ENCODE data around the gene CBX1. TPM values are rescaled to one million over a fixed set of nuclear protein-coding genes. Genes with fewer than 3 reads are reported as not detected.

CBX1 gene
- 20.7 to 49.4 TPM (median 42.3 TPM) in 3 replicates for polyA plus RNA-seq
- polyA plus RNA-seq (2011; ENCODE audit: low read depth), result 23.4 TPM
- polyA plus RNA-seq (2011; cell fraction: cytosol; rRNA removed), result 40.7 and 53.0 TPM in 2 replicates
- 25.2 and 26.8 TPM in 2 replicates for polyA plus RNA-seq (2011; cell fraction: nucleus; rRNA removed)
- 44.3 and 74.9 TPM in 2 replicates for polyA plus RNA-seq (2012; ENCODE audit: low replicate concordance)
- 5.7 to 20.2 TPM (median 7.7 TPM) in 3 replicates for polyA minus RNA-seq
- polyA minus RNA-seq (2011; cell fraction: cytosol; rRNA and poly(A)+ RNA removed), result 20.0 TPM
- 7.0 and 9.9 TPM in 2 replicates for polyA minus RNA-seq (2011; cell fraction: nucleus; rRNA and poly(A)+ RNA removed)

DNA sequence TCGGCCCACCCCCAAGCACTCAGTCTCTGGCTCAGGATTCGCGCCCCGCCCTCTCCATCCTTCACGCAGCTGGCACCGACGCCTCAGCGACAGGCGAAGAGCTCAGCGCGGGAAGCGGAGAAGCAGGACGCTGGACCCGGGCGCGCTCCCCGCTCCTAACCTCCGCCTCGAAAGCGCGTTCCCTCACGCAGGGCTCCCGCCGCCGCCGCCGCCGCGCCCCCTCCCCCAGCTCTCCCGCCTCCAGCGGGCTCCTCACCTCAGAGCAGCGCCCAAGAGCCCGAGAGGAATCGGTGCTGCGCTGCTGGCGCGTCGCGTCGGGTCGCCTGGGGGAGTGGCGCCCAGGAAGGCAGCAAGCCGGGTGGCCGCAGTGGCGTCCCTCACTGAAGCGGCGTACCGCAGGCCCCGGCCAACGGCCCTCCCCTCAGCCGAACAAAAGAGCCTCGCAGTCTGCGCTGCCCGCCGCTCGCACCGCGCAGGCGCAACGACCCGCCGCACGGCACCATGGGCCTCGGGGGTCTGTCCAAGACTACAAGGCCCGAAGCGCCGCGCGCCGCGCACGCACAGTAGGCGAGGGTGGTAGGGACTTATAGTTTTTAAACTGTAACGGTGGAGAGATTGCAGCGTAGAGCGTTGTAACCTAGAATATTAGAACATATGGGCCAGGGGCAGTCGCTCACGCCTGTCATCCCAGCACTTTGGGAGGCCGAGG is at the start of gene CBX1:
Gene CBX1, minus strand, starts transcription at position 467 of the 709 bp plus-strand sequence. CDS start 24,474 bp downstream, outside the sequence.
- Histone ChIP-seq H3K4me2 (ENCODE audit: control insufficient read depth, extremely low read depth, insufficient read depth, low read depth, low read length) (peak within 1 kb of the TSS; percentile 93), H4K20me1 (ENCODE audit: control insufficient read depth, extremely low read depth, insufficient read depth, low read length) (no peaks in the 10 kb centered on the region), H2AFZ (ENCODE audit: control insufficient read depth, low read length) (peak within 1 kb of the TSS; percentile 88), H3K27me3 (ENCODE audit: control insufficient read depth, extremely low read depth, insufficient read depth, low read length) (no peaks in the 10 kb centered on the region), H3K79me2 (ENCODE audit: control insufficient read depth, insufficient read depth, low read length) (peaks cover 48% of the 10 kb centered on the region), H3K27ac (ENCODE audit: control insufficient read depth, insufficient read depth, low read length) (peak within 1 kb of the TSS; percentile 78), H3K9me3 (ENCODE audit: control insufficient read depth, low read depth, low read length) (no peaks in the 10 kb centered on the region), H3K4me1 (ENCODE audit: control insufficient read depth, extremely low read depth, insufficient read depth, low read length) (peaks cover 12% of the 10 kb centered on the region), H3K9ac (ENCODE audit: control insufficient read depth, extremely low read depth, insufficient read depth, low read length) (peak within 1 kb of the TSS; percentile 80), H3K4me3 (ENCODE audit: control insufficient read depth in 2 of 3, extremely low read depth in 1 of 3, insufficient read depth in 2 of 3, low read depth in 1 of 3, low read length in 3 of 3) (peak within 1 kb of the TSS; percentile 88 to 97 (median 96)), H3K36me3 (ENCODE audit: control insufficient read depth in 2 of 2, extremely low read depth in 1 of 2, insufficient read depth in 2 of 2, low read length in 2 of 2) (no peaks in the 10 kb centered on the region), H3K9me1 (ENCODE audit: control insufficient read depth, extremely low read depth, insufficient read depth, low read length) (no peaks in the 10 kb centered on the region)
- dilution Hi-C loops (cut with MboI; ENCODE audit: extremely low pct_ligation_motif_present, low sequenced_read_pairs), result no loop called here
- peak; percentile 69 for DNase-seq (ENCODE audit: low read depth, low spot score)
- TF ChIP-seq, protein P1, sequence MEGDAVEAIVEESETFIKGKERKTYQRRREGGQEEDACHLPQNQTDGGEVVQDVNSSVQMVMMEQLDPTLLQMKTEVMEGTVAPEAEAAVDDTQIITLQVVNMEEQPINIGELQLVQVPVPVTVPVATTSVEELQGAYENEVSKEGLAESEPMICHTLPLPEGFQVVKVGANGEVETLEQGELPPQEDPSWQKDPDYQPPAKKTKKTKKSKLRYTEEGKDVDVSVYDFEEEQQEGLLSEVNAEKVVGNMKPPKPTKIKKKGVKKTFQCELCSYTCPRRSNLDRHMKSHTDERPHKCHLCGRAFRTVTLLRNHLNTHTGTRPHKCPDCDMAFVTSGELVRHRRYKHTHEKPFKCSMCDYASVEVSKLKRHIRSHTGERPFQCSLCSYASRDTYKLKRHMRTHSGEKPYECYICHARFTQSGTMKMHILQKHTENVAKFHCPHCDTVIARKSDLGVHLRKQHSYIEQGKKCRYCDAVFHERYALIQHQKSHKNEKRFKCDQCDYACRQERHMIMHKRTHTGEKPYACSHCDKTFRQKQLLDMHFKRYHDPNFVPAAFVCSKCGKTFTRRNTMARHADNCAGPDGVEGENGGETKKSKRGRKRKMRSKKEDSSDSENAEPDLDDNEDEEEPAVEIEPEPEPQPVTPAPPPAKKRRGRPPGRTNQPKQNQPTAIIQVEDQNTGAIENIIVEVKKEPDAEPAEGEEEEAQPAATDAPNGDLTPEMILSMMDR (optimal IDR thresholded peaks at IDR 0.05 in 1 of 3, IDR thresholded peaks at IDR 0.05 in 1 of 3, conservative IDR thresholded peaks at IDR 0.05 in 1 of 3; ENCODE audit: extremely low read depth in 1 of 3, insufficient read depth in 2 of 3, low read length in 3 of 3), result no peak
- TF ChIP-seq EZH2 (IDR thresholded peaks at IDR 0.05; ENCODE audit: low read length), result no peak
- no peak for FAIRE-seq

DNA sequence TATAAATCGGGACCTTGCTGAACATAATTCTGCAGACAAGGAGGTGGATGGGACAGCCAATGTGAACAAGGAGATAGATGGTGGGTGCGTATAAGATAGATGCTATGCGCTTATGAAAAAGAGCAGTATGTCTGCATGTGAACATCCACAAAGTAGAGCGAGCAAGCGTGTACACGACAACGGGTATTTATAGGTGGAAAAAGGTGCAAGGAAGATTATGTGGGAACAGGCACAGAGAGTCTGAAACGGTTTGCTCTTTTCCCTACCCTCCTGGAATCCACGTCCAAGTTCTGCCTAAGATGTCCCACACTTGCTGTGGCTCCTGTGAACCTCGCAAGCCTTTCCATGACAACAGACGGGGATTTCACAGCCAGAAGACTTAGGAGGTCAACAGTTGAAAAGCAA is 49.3 kb upstream of the CBX1 start:
- no peak overlapping the region for H3K4me2 ChIP-seq (ENCODE audit: control insufficient read depth, extremely low read depth, insufficient read depth, low read depth, low read length)
- dilution Hi-C loops (cut with MboI; ENCODE audit: extremely low pct_ligation_motif_present, low sequenced_read_pairs), result no loop called here

More for the DNA sequence above, 49.3 kb upstream of the CBX1 start:
- Histone ChIP-seq H3K27me3 (ENCODE audit: control insufficient read depth, extremely low read depth, insufficient read depth, low read length) (peaks cover 52% of the 10 kb centered on the region), H2AFZ (ENCODE audit: control insufficient read depth, low read length) (no peak overlapping the region), H3K9me3 (ENCODE audit: control insufficient read depth, low read depth, low read length) (no peaks in the 10 kb centered on the region), H3K36me3 (ENCODE audit: control insufficient read depth in 2 of 2, extremely low read depth in 1 of 2, insufficient read depth in 2 of 2, low read length in 2 of 2) (no peaks in the 10 kb centered on the region), H3K9me1 (ENCODE audit: control insufficient read depth, extremely low read depth, insufficient read depth, low read length) (no peaks in the 10 kb centered on the region), H3K9ac (ENCODE audit: control insufficient read depth, extremely low read depth, insufficient read depth, low read length) (no peak overlapping the region), H3K4me1 (ENCODE audit: control insufficient read depth, extremely low read depth, insufficient read depth, low read length) (no peaks in the 10 kb centered on the region), H3K27ac (ENCODE audit: control insufficient read depth, insufficient read depth, low read length) (no peak overlapping the region), H4K20me1 (ENCODE audit: control insufficient read depth, extremely low read depth, insufficient read depth, low read length) (no peaks in the 10 kb centered on the region), H3K79me2 (ENCODE audit: control insufficient read depth, insufficient read depth, low read length) (no peaks in the 10 kb centered on the region), H3K4me3 (ENCODE audit: control insufficient read depth in 2 of 3, extremely low read depth in 1 of 3, insufficient read depth in 2 of 3, low read depth in 1 of 3, low read length in 3 of 3) (no peak overlapping the region)
- FAIRE-seq (no peak), DNase-seq (ENCODE audit: low read depth, low spot score) (no peak)
- TF ChIP-seq, protein P1 (optimal IDR thresholded peaks at IDR 0.05 in 1 of 3, IDR thresholded peaks at IDR 0.05 in 1 of 3, conservative IDR thresholded peaks at IDR 0.05 in 1 of 3; ENCODE audit: extremely low read depth in 1 of 3, insufficient read depth in 2 of 3, low read length in 3 of 3), result no peak
- no peak for TF ChIP-seq EZH2 (IDR thresholded peaks at IDR 0.05; ENCODE audit: low read length)
